GM23338 (cell line): ENCODE results near the gene GALNT7. TPM values are rescaled to one million over a fixed set of nuclear protein-coding genes. Genes with fewer than 3 reads are reported as not detected.

Source experiments
- ATAC-seq: fragments of 200-7000 bp; cut with Tn5 transposase; 3 replicates; pipeline ENCODE4 v1.9.1; 2020
- DNase-seq: peaks from one replicate; pipeline ENCODE4 v3.0.0-alpha.2; 2015; ENCODE audit warnings: low spot score
- H2AFZ ChIP-seq: fragments of 200-600 bp; sonication (generic); 2 replicates; pipeline ENCODE4 v1.8.0; 2016; ENCODE audit warnings: antibody characterized with exemption, mild to moderate bottlenecking, moderate library complexity
- H3F3A ChIP-seq: fragments of 200-600 bp; sonication (generic); replicated peaks from 2 replicates; pipeline ENCODE4 v1.8.0; 2017; ENCODE audit warnings: antibody characterized with exemption, mixed run types, low read depth
- H3K27ac ChIP-seq: fragments of 200-600 bp; sonication (generic); 2 replicates; pipeline ENCODE4 v1.6.1; 2016; ENCODE audit warnings: low read depth
- H3K27me3 ChIP-seq: fragments of 200-600 bp; sonication (generic); 2 replicates; pipeline ENCODE4 v1.8.0; 2016; ENCODE audit warnings: mild to moderate bottlenecking, mixed run types, moderate library complexity; ENCODE audit not compliant: insufficient read depth
- H3K36me3 ChIP-seq: fragments of 200-600 bp; sonication (generic); 2 replicates; pipeline ENCODE4 v1.8.0; 2016; ENCODE audit warnings: mild to moderate bottlenecking; ENCODE audit not compliant: insufficient read depth
- H3K4me1 ChIP-seq: fragments of 200-600 bp; sonication (generic); 2 replicates; pipeline ENCODE4 v1.8.0; 2016; ENCODE audit warnings: mild to moderate bottlenecking, moderate library complexity; ENCODE audit not compliant: insufficient read depth
- H3K4me2 ChIP-seq: fragments of 200-600 bp; sonication (generic); 2 replicates; pipeline ENCODE4 v1.7.1; 2017; ENCODE audit warnings: mixed run types
- H3K4me3 ChIP-seq: fragments of 200-600 bp; sonication (generic); 2 replicates; pipeline ENCODE4 v1.6.1; 2016; ENCODE audit warnings: mixed run types
- H3K79me2 ChIP-seq: fragments of 200-600 bp; sonication (generic); replicated peaks from 2 replicates; pipeline ENCODE4 v1.8.0; 2017; ENCODE audit warnings: mild to moderate bottlenecking; ENCODE audit not compliant: insufficient read depth
- H3K9me2 ChIP-seq: fragments of 200-600 bp; sonication (generic); 2 replicates; pipeline ENCODE4 v1.8.0; 2017; ENCODE audit not compliant: insufficient read depth
- H4K20me1 ChIP-seq: fragments of 200-600 bp; sonication (generic); replicated peaks from 2 replicates; pipeline ENCODE4 v1.8.0; 2017; ENCODE audit warnings: mild to moderate bottlenecking; ENCODE audit not compliant: insufficient read depth
- H3K27ac Mint-ChIP-seq: 2 replicates; pipeline ENCODE4 v1.8.0; 2020; ENCODE audit warnings: inconsistent platforms, mild to moderate bottlenecking, moderate library complexity, mixed read lengths
- H3K27me3 Mint-ChIP-seq: 3 replicates; pipeline ENCODE4 v1.8.0; 2022; ENCODE audit warnings: low read depth, mild to moderate bottlenecking, moderate library complexity, mixed read lengths, inconsistent platforms; ENCODE audit not compliant: insufficient read depth, poor library complexity
- H3K36me3 Mint-ChIP-seq: 3 replicates; pipeline ENCODE4 v1.8.0; 2021; ENCODE audit warnings: low read depth, mild to moderate bottlenecking, inconsistent platforms, moderate library complexity, mixed read lengths
- H3K4me1 Mint-ChIP-seq: 3 replicates; pipeline ENCODE4 v1.8.0; 2020; ENCODE audit warnings: mild to moderate bottlenecking, inconsistent platforms, mixed read lengths
- H3K4me3 Mint-ChIP-seq: 3 replicates; pipeline ENCODE4 v1.8.0; 2021; ENCODE audit warnings: moderate library complexity, mild to moderate bottlenecking, inconsistent platforms, mixed read lengths
- H3K9me3 Mint-ChIP-seq: 3 replicates; pipeline ENCODE4 v1.8.0; 2020; ENCODE audit warnings: moderate library complexity, mild to moderate bottlenecking, inconsistent platforms, mixed read lengths
- CREB1 ChIP-seq: fragments of 250-450 bp; sonication (Bioruptor Pico); IDR thresholded peaks from 2 replicates; pipeline ENCODE4 v1.5.0; 2020; ENCODE audit warnings: low read depth, mild to moderate bottlenecking, moderate library complexity
- CTCF ChIP-seq, 2 experiments: fragments of 200-600 bp in 1 of 2; sonication (generic) in 1 of 2; conservative IDR thresholded peaks; 2 replicates each; pipeline versions ENCODE4 v1.5.1 to v1.6.1; 2016 to 2017; ENCODE audit warnings: antibody characterized with exemption in 2 of 2, low read depth in 2 of 2, mild to moderate bottlenecking in 2 of 2, moderate library complexity in 1 of 2
- EZH2 ChIP-seq: fragments of 200-600 bp; sonication (generic); IDR thresholded peaks from one replicate; pipeline ENCODE4 v1.8.0; 2017; ENCODE audit warnings: antibody characterized with exemption, mild to moderate bottlenecking, low read depth; ENCODE audit not compliant: unreplicated experiment
- EZH2phosphoT487 ChIP-seq: fragments of 200-600 bp; sonication (generic); IDR thresholded peaks from one replicate; pipeline ENCODE4 v1.8.1; 2018; ENCODE audit warnings: antibody characterized with exemption; ENCODE audit not compliant: unreplicated experiment
- JUNB ChIP-seq: IDR thresholded peaks from one replicate; pipeline ENCODE4 v1.6.1; 2016; ENCODE audit warnings: antibody characterized with exemption; ENCODE audit not compliant: unreplicated experiment
- NANOG ChIP-seq: IDR thresholded peaks from 2 replicates; pipeline ENCODE4 v1.6.1; 2016; ENCODE audit warnings: antibody characterized with exemption, borderline replicate concordance
- POLR2AphosphoS5 ChIP-seq: IDR thresholded peaks from 2 replicates; pipeline ENCODE4 v1.6.1; 2016; ENCODE audit warnings: antibody characterized with exemption, low read depth
- STAT1 ChIP-seq: IDR thresholded peaks from one replicate; pipeline ENCODE4 v1.6.1; 2016; ENCODE audit warnings: antibody characterized with exemption; ENCODE audit not compliant: unreplicated experiment
- ZNF114 ChIP-seq: fragments of 250-450 bp; sonication (Bioruptor Pico); IDR thresholded peaks from 2 replicates; pipeline ENCODE4 v1.5.0; 2020; ENCODE audit warnings: mild to moderate bottlenecking, moderate library complexity
- ZNF331 ChIP-seq: fragments of 250-450 bp; sonication (Bioruptor Pico); IDR thresholded peaks from 2 replicates; pipeline ENCODE4 v1.5.0; 2020; ENCODE audit warnings: low read depth, mild to moderate bottlenecking, moderate library complexity
- polyA plus RNA-seq: library from polyadenylated mRNA; unstranded; fragments of >200 nt; fragmentation: Nextera tagmentation; extraction: Ambion mirVana; gene quantifications from 2 replicates; pipeline ENCODE4 v1.2.1, GENCODE V29; 2016
- total RNA-seq: library from RNA; depleted of rRNA; stranded (reverse); fragments of >200 nt; shearing (Covaris generic); gene quantifications from 2 replicates; pipeline ENCODE4 v1.2.3, GENCODE V29; 2014
- TF ChIP-seq, protein P1 (sequence below): IDR thresholded peaks from 2 replicates; pipeline ENCODE4 v1.6.1; 2016; ENCODE audit warnings: antibody characterized with exemption
- TF ChIP-seq, protein P2 (sequence below): fragments of 250-450 bp; sonication (Bioruptor Pico); IDR thresholded peaks from 2 replicates; pipeline ENCODE4 v1.5.0; 2020; ENCODE audit warnings: mild to moderate bottlenecking, moderate library complexity
- TF ChIP-seq, protein P3 (sequence below): IDR thresholded peaks from one replicate; pipeline ENCODE4 v1.6.1; 2018; ENCODE audit warnings: antibody characterized with exemption; ENCODE audit not compliant: unreplicated experiment

Gene GALNT7
- total and polyA plus RNA-seq, 2 experiments from 2014 or later = 31.8 to 72.2 TPM

DNA sequence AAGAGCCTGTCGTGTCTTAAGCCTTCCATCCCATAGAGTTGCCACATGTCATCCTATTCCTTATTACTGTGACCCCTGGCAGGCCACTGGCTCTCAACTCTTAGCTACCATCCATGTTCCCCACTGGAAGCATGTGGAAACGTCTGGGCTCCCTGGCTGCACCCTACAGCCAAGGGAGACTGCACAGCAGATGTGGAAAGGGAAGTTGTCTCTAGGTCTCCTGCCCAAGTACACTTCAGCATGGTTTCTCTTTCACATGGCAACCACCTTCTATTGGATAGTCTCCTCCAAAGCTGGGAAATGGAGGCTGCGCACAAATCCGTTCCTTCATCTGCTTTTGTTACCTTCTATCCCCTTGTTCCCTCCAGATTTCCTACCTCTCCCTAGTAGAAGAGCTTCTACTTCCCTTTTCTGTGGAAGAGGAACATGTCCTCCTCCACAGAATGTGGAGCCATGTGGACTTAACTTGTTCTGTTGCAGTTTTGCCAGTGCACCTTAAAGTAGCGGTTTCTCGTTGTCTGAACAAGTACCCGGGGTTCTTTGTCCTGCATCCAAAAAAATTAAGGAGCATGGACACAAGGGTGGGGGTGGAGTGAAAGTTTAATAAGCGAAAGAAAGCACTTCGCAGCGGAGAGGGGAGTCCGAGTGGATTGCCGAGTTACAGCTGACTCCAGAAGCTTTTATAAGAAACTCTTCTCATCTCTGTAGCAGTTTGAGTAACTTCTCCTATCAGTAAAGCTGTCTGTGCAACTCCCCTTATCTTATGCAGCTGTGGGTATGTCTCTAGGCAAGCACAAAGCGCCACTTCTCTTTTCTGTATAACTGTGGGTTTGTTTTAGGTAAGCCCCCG, 113.0 kb downstream of the GALNT7 start:
- DNase-seq = no peak
- Histone ChIP-seq H3F3A (no peaks in the 10 kb centered on the region), H3K4me1 (no peaks in the 10 kb centered on the region), H3K4me3 (no peak overlapping the region), H2AFZ (no peak overlapping the region), H4K20me1 (peaks cover 8% of the 10 kb centered on the region; the same call in 1 of the 2 replicates), H3K27me3 (no peaks in the 10 kb centered on the region), H3K9me2 (0 out of 2 replicates have a peak, but pooled peaks cover 3% of the 10 kb centered on the region), H3K79me2 (peaks cover 78% of the 10 kb centered on the region), H3K36me3 (peaks cover 28% of the 10 kb centered on the region), H3K27ac (no peak overlapping the region), H3K4me2 (no peak overlapping the region)
- no peak for TF ChIP-seq EZH2phosphoT487
- TF ChIP-seq EZH2 = no peak
- no peak for TF ChIP-seq JUNB
- TF ChIP-seq ZNF114 (CRISPR knock-in tag) = no peak
- TF ChIP-seq, protein P1, sequence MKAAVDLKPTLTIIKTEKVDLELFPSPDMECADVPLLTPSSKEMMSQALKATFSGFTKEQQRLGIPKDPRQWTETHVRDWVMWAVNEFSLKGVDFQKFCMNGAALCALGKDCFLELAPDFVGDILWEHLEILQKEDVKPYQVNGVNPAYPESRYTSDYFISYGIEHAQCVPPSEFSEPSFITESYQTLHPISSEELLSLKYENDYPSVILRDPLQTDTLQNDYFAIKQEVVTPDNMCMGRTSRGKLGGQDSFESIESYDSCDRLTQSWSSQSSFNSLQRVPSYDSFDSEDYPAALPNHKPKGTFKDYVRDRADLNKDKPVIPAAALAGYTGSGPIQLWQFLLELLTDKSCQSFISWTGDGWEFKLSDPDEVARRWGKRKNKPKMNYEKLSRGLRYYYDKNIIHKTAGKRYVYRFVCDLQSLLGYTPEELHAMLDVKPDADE = no peak
- TF ChIP-seq STAT1 = no peak
- TF ChIP-seq, protein P2, sequence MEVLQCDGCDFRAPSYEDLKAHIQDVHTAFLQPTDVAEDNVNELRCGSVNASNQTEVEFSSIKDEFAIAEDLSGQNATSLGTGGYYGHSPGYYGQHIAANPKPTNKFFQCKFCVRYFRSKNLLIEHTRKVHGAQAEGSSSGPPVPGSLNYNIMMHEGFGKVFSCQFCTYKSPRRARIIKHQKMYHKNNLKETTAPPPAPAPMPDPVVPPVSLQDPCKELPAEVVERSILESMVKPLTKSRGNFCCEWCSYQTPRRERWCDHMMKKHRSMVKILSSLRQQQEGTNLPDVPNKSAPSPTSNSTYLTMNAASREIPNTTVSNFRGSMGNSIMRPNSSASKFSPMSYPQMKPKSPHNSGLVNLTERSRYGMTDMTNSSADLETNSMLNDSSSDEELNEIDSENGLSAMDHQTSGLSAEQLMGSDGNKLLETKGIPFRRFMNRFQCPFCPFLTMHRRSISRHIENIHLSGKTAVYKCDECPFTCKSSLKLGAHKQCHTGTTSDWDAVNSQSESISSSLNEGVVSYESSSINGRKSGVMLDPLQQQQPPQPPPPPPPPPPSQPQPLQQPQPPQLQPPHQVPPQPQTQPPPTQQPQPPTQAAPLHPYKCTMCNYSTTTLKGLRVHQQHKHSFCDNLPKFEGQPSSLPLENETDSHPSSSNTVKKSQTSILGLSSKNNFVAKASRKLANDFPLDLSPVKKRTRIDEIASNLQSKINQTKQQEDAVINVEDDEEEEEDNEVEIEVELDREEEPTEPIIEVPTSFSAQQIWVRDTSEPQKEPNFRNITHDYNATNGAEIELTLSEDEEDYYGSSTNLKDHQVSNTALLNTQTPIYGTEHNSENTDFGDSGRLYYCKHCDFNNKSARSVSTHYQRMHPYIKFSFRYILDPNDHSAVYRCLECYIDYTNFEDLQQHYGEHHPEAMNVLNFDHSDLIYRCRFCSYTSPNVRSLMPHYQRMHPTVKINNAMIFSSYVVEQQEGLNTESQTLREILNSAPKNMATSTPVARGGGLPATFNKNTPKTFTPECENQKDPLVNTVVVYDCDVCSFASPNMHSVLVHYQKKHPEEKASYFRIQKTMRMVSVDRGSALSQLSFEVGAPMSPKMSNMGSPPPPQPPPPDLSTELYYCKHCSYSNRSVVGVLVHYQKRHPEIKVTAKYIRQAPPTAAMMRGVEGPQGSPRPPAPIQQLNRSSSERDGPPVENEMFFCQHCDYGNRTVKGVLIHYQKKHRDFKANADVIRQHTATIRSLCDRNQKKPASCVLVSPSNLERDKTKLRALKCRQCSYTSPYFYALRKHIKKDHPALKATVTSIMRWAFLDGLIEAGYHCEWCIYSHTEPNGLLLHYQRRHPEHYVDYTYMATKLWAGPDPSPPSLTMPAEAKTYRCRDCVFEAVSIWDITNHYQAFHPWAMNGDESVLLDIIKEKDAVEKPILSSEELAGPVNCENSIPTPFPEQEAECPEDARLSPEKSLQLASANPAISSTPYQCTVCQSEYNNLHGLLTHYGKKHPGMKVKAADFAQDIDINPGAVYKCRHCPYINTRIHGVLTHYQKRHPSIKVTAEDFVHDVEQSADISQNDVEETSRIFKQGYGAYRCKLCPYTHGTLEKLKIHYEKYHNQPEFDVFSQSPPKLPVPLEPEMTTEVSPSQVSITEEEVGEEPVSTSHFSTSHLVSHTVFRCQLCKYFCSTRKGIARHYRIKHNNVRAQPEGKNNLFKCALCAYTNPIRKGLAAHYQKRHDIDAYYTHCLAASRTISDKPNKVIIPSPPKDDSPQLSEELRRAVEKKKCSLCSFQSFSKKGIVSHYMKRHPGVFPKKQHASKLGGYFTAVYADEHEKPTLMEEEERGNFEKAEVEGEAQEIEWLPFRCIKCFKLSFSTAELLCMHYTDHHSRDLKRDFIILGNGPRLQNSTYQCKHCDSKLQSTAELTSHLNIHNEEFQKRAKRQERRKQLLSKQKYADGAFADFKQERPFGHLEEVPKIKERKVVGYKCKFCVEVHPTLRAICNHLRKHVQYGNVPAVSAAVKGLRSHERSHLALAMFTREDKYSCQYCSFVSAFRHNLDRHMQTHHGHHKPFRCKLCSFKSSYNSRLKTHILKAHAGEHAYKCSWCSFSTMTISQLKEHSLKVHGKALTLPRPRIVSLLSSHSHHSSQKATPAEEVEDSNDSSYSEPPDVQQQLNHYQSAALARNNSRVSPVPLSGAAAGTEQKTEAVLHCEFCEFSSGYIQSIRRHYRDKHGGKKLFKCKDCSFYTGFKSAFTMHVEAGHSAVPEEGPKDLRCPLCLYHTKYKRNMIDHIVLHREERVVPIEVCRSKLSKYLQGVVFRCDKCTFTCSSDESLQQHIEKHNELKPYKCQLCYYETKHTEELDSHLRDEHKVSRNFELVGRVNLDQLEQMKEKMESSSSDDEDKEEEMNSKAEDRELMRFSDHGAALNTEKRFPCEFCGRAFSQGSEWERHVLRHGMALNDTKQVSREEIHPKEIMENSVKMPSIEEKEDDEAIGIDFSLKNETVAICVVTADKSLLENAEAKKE (CRISPR knock-in tag) = no peak
- TF ChIP-seq, protein P3, sequence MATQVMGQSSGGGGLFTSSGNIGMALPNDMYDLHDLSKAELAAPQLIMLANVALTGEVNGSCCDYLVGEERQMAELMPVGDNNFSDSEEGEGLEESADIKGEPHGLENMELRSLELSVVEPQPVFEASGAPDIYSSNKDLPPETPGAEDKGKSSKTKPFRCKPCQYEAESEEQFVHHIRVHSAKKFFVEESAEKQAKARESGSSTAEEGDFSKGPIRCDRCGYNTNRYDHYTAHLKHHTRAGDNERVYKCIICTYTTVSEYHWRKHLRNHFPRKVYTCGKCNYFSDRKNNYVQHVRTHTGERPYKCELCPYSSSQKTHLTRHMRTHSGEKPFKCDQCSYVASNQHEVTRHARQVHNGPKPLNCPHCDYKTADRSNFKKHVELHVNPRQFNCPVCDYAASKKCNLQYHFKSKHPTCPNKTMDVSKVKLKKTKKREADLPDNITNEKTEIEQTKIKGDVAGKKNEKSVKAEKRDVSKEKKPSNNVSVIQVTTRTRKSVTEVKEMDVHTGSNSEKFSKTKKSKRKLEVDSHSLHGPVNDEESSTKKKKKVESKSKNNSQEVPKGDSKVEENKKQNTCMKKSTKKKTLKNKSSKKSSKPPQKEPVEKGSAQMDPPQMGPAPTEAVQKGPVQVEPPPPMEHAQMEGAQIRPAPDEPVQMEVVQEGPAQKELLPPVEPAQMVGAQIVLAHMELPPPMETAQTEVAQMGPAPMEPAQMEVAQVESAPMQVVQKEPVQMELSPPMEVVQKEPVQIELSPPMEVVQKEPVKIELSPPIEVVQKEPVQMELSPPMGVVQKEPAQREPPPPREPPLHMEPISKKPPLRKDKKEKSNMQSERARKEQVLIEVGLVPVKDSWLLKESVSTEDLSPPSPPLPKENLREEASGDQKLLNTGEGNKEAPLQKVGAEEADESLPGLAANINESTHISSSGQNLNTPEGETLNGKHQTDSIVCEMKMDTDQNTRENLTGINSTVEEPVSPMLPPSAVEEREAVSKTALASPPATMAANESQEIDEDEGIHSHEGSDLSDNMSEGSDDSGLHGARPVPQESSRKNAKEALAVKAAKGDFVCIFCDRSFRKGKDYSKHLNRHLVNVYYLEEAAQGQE = no peak
- no peak for TF ChIP-seq POLR2AphosphoS5
- no peak for TF ChIP-seq ZNF331
- no peak for TF ChIP-seq NANOG
- TF ChIP-seq CREB1 (CRISPR knock-in tag) = no peak
- no peak for TF ChIP-seq CTCF (conservative IDR thresholded peaks at IDR 0.05; ENCODE audit: low read depth in 2 of 2)
- H3K4me3 Mint-ChIP-seq = no peak overlapping the region
- peaks cover 3% of the 10 kb centered on the region for H3K27me3 Mint-ChIP-seq
- H3K9me3 Mint-ChIP-seq = peaks cover 43% of the 10 kb centered on the region
- peaks cover 6% of the 10 kb centered on the region; the same call in 2 of the 3 replicates for H3K4me1 Mint-ChIP-seq
- no peak overlapping the region for H3K27ac Mint-ChIP-seq
- peaks cover 59% of the 10 kb centered on the region for H3K36me3 Mint-ChIP-seq
- no peak for ATAC-seq
